ENCODE measurements around the gene RBM4.

The RBM4 gene

DNA sequence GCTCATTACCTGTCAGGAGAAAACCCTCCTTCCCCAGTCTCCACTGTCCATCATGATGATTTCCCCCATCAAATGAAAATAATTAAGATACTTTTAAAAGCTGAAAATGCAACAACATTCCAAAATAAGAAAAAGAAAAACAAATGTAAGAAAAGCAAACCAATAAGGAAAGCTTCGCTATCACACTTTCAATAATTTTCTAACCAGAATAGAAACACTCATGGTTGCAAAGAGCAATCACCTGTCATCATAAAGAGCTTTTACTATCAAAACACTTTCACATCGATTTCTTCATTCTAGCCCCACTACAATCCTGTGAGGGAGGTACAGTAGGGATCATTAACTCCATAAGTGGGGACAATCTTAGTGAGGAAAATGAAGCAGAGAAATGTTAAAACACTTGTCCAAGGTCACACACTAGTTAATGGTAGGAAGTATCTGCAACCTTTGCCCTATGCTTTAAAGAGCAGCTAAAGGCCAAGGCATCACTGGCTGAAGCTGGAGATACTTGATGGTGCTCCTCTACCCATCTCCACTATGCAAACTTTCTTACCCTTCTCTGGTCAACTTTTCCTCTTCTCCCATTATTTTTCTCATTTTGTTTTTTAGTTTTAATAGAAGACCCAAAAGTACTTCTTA, 36.6 kb downstream of the RBM4 start:
- DNase-seq (ENCODE audit: low read depth): no peak
- no peak overlapping the region for H3K4me3 ChIP-seq (ENCODE audit: control insufficient read depth, low read depth, low read length)
- TF ChIP-seq, protein P1, sequence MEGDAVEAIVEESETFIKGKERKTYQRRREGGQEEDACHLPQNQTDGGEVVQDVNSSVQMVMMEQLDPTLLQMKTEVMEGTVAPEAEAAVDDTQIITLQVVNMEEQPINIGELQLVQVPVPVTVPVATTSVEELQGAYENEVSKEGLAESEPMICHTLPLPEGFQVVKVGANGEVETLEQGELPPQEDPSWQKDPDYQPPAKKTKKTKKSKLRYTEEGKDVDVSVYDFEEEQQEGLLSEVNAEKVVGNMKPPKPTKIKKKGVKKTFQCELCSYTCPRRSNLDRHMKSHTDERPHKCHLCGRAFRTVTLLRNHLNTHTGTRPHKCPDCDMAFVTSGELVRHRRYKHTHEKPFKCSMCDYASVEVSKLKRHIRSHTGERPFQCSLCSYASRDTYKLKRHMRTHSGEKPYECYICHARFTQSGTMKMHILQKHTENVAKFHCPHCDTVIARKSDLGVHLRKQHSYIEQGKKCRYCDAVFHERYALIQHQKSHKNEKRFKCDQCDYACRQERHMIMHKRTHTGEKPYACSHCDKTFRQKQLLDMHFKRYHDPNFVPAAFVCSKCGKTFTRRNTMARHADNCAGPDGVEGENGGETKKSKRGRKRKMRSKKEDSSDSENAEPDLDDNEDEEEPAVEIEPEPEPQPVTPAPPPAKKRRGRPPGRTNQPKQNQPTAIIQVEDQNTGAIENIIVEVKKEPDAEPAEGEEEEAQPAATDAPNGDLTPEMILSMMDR (conservative IDR thresholded peaks at IDR 0.05; ENCODE audit: control insufficient read depth, insufficient read depth, low read depth, low read length): no peak

DNA sequence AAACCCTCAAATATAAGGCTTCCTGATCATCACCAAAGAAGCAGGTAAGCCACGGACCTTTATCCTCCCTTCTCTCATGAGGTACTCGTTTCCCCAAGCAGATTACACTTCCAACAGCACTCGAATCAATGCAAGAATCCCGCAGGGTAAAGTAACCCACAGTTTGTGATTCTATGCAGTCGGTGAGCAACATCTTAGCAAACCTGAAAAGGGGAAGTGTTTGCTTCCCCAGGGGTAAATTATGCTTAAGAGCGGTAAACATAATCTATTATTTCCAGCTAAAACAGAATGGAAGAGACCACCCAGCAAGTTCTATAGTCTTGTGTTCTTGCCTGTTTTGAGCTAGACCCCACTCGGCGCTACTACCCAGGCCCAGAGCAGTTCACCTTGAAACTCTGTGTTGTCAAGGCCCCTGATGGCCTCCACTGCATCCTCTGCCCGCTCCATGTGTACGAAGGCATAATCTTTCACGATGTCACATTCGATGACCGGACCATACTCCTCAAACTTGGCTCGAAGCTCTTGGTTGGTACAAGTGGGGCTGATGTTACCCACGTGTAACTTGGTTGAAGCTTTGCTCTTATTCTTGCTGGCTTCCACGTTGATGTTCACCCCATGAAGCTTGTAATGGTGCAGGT, 37.9 kb downstream of the RBM4 start:
- H3K4me3 ChIP-seq (ENCODE audit: control insufficient read depth, low read depth, low read length): no peak overlapping the region
- TF ChIP-seq, protein P1 (conservative IDR thresholded peaks at IDR 0.05; ENCODE audit: control insufficient read depth, insufficient read depth, low read depth, low read length): no peak
- DNase-seq (ENCODE audit: low read depth): no peak

DNA sequence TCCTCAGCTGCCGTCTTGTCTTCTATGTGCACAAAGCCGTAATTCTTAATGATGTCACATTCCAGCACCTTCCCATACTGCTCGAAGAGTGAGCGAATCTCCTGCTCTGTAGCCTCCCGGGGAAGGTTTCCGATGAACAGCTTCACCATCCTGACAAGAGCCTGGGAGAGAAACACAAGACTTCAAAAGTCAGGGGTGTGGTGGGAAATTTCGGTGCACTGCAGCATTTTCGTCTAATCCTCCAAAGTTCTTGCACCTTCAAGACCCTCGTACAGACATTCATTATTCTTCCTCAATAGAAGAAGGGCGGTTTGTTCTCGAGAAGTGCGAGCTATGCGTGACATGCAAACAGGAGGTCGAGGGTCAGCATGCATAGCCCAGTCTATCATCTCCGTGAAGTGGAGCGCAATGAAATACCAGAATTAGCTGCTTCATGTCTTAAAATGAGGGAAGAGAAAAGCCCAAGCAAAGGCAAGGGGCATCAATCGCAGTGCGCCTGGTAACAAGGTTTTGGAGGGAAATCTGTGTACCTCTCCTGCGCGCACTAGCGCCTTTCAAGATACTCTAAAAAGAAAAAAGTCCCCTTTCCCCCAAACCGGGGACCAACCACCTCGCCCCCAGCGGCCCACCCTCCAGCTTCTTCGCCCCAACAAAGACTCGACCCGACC, 38.6 kb downstream of the RBM4 start:
- TF ChIP-seq, protein P1 (conservative IDR thresholded peaks at IDR 0.05; ENCODE audit: control insufficient read depth, insufficient read depth, low read depth, low read length): no peak
- H3K4me3 ChIP-seq (ENCODE audit: control insufficient read depth, low read depth, low read length): peak overlapping the region; percentile 75
- peak; percentile 6 for DNase-seq (ENCODE audit: low read depth)

DNA sequence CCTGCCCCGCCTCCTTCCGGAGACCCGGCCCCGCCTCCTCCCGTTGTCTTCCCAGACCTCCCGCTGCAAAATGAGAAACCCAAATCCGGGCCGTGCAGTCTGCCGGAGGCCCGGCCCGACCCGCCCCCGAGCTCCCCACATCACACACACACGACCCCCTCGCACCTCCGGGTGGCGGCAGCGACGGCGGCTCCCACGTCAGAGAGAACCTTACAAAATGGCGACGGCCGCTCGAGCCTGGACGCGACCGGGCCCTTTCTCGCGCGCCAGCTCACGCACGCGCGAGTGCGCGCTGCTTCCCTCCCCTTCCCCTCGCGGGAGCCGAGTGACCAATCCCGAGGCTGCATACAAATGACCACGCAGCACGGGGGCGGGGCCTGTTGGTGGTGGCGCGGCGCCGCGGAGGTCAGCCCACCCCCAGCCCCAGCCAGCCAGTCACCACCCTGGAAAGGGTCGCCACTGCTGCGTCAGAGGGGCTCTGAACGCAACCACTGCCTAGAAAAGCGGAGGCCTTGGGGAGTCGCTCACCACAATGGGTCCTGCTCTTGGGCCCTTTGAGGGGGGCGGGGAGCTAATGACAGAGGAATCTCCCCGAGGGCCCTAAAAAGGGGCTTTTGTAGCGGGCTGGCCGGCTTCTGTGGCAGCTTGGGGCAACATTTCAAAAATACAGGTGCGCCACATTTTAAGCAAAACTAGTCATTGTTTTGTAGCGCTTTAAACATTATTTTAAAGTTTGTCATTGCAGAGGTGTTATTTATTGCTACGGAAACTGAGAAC, 39.3 kb downstream of the RBM4 start, which contains the start of gene RBM4B:
Gene RBM4B (minus strand): TSS at position 289 of the 777 bp plus-strand sequence. CDS start 808 bp downstream, outside the sequence.
- DNase-seq (ENCODE audit: low read depth): peak; percentile 89
- TF ChIP-seq, protein P1 (conservative IDR thresholded peaks at IDR 0.05; ENCODE audit: control insufficient read depth, insufficient read depth, low read depth, low read length): no peak
- peak within 1 kb of the TSS; percentile 75 for H3K4me3 ChIP-seq (ENCODE audit: control insufficient read depth, low read depth, low read length)

DNA sequence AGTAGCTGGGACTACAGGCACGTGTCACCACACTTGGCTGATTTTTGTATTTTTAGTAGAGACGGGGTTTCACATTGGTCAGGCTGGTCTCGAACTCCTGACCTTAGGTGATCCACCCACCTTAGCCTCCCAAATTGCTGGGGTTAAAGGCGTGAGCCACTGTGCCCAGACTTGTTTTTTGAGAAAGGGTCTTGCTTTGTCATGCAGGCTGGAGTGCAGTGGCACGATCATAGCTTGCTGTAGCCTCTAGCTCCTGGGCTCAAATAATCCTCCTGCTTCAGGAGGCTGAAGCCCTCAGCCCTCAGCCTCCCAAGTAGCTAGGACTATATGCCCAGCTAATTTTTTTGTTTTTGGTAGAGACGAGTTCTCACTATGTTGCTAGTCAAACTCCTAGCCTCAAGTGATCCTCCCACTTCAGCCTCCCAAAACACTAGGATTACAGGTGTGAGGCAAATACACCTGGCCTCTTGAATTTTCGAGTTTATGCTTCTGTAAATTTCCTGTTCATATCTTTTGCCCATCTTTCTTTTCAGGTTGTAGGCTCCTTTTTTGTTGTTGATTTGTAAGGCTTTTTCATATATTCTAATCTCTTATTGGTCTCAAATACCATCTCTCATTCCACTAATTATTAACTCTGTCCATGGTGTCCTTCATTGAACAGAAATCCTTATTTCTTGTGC, 42.6 kb downstream of the RBM4 start:
- H3K4me3 ChIP-seq (ENCODE audit: control insufficient read depth, low read depth, low read length): no peak overlapping the region
- TF ChIP-seq, protein P1 (conservative IDR thresholded peaks at IDR 0.05; ENCODE audit: control insufficient read depth, insufficient read depth, low read depth, low read length): no peak
- no peak for DNase-seq (ENCODE audit: low read depth)

DNA sequence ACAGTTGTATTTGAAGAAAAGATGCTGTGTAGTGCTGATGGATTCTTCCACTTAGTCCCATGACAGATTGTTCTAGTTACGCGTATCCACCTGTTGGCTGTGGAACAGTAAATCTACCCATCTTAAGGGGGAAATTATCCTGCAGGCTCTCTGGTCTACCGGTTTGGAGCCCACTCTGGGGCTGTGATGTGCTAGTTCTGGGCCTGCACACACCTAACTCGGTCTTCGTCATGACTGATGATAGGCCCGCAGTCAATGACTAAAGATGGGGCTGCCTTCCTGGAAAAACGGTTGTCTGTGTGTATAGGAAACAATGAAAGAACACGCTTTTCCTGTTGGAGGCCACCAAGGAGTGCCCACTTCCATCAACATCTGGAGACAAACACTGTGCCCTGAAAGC, 45.4 kb downstream of the RBM4 start:
- no peak for DNase-seq (ENCODE audit: low read depth)
- H3K4me3 ChIP-seq (ENCODE audit: control insufficient read depth, low read depth, low read length): no peak overlapping the region
- TF ChIP-seq, protein P1 (conservative IDR thresholded peaks at IDR 0.05; ENCODE audit: control insufficient read depth, insufficient read depth, low read depth, low read length): no peak

All from fibroblast of mammary gland (primary cell).